Measurements from ENCODE around the gene ZBED4. TPM values are rescaled to one million over a fixed set of nuclear protein-coding genes. Genes with fewer than 3 reads are reported as not detected.
A peak's percentile ranks its signal among the peaks of the same experiment; 100 is the strongest.

Gene ZBED4, protein sequence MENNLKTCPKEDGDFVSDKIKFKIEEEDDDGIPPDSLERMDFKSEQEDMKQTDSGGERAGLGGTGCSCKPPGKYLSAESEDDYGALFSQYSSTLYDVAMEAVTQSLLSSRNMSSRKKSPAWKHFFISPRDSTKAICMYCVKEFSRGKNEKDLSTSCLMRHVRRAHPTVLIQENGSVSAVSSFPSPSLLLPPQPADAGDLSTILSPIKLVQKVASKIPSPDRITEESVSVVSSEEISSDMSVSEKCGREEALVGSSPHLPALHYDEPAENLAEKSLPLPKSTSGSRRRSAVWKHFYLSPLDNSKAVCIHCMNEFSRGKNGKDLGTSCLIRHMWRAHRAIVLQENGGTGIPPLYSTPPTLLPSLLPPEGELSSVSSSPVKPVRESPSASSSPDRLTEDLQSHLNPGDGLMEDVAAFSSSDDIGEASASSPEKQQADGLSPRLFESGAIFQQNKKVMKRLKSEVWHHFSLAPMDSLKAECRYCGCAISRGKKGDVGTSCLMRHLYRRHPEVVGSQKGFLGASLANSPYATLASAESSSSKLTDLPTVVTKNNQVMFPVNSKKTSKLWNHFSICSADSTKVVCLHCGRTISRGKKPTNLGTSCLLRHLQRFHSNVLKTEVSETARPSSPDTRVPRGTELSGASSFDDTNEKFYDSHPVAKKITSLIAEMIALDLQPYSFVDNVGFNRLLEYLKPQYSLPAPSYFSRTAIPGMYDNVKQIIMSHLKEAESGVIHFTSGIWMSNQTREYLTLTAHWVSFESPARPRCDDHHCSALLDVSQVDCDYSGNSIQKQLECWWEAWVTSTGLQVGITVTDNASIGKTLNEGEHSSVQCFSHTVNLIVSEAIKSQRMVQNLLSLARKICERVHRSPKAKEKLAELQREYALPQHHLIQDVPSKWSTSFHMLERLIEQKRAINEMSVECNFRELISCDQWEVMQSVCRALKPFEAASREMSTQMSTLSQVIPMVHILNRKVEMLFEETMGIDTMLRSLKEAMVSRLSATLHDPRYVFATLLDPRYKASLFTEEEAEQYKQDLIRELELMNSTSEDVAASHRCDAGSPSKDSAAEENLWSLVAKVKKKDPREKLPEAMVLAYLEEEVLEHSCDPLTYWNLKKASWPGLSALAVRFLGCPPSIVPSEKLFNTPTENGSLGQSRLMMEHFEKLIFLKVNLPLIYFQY
- total RNA-seq (10 to 100 TPM; 14.8 to 15.0 TPM), total RNA-seq (31.8 to 96.8 (median 51.5) reads per million in 172 experiments)
- 12.9 TPM for polyA plus RNA-seq (2013, experiment 1 of 2)
- 12.5 TPM for polyA plus RNA-seq (2013, experiment 2 of 2)

DNA sequence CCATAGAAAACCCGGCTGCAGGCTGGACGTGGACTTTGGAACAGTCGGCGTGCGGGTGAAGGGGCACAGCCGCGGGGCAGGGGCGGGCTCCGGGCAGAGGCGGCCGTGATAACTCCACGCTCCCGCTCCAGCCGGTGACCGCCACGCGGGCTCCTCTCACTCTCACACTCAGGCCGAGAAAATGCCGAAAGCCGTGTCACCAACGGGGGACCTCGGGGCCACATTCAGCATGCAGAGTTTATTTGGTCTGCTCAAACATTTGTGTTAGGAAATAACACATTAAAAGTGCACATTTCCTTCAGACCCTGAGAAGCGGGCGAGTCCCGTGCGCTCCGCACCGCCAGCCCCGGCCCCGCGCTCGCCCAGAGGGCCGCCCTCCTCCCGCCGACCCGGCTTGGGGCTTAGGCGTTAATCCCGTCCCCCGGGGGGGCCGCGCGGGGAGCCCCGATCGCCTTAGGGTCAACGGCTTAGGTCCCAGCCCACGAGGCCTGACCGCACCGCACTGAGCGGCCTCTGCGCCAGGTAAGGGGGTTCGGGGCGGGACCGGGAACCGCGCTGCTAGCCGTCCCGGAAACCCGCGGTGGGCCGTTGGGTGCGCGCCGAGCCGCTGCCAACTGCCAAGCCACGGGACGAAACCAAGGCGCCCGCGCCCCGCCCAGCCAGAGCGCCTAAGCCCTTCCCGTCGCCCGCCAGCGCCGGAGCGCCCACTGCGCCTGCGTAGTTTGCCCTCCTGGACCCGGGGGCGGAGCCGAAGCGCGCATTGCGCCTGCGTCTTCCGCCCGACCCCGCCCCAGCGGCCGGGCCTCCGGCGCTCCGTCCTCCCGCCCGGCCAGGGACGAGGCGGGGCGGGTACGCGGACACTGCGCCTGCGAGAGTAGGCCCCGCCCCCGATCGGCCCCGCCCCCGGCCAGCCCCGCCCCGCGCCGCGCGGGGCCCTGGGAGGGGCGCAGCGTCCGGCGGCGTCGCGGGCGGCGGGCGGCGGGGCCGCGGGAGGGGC lies at the start of gene ZBED4:
ZBED4 (plus strand) TSS at position 947 of the 997 bp plus-strand sequence. CDS start 29,819 bp downstream, outside the sequence.
- Histone ChIP-seq H3K36me3 (ENCODE audit: insufficient read depth, low read length) (peaks cover 4% of the 10 kb centered on the region), H3K27me3 (ENCODE audit: control insufficient read depth in 1 of 2, insufficient read depth in 2 of 2, low read length in 2 of 2) (no peaks in the 10 kb centered on the region), H3K4me1 (ENCODE audit: insufficient read depth, low read length) (peaks cover 66% of the 10 kb centered on the region), H3K9me3 (ENCODE audit: control insufficient read depth in 1 of 2, insufficient read depth in 1 of 2, low read length in 2 of 2) (no peaks in the 10 kb centered on the region), H3K27ac (ENCODE audit: low read depth in 1 of 2, low read length in 2 of 2) (peak within 1 kb of the TSS; percentile 55 to 88), H3K4me3 (ENCODE audit: low read length) (peak within 1 kb of the TSS; percentile 75)
- H3K27ac Mint-ChIP-seq: peak within 1 kb of the TSS; percentile 96
- H3K27me3 Mint-ChIP-seq: peaks cover 3% of the 10 kb centered on the region
- TF ChIP-seq, protein P1, sequence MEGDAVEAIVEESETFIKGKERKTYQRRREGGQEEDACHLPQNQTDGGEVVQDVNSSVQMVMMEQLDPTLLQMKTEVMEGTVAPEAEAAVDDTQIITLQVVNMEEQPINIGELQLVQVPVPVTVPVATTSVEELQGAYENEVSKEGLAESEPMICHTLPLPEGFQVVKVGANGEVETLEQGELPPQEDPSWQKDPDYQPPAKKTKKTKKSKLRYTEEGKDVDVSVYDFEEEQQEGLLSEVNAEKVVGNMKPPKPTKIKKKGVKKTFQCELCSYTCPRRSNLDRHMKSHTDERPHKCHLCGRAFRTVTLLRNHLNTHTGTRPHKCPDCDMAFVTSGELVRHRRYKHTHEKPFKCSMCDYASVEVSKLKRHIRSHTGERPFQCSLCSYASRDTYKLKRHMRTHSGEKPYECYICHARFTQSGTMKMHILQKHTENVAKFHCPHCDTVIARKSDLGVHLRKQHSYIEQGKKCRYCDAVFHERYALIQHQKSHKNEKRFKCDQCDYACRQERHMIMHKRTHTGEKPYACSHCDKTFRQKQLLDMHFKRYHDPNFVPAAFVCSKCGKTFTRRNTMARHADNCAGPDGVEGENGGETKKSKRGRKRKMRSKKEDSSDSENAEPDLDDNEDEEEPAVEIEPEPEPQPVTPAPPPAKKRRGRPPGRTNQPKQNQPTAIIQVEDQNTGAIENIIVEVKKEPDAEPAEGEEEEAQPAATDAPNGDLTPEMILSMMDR (IDR thresholded peaks at IDR 0.05): no peak
- no peaks in the 10 kb centered on the region for H3K9me3 Mint-ChIP-seq
- H3K4me1 Mint-ChIP-seq (ENCODE audit: low read depth): peaks cover 43% of the 10 kb centered on the region
- intact Hi-C loops (cut with DNase I, micrococcal nuclease): loop anchor here (1.0 to 10.0 kb wide), 5 partner anchors 14 to 107 kb away; partner anchors contain the start of genes ALG12 (in 2 of the 2), CRELD2 (in 2 of the 2) and PIM3 (in 1 of the 2)
- ChIA-PET CTCF (no interaction called here), POLR2A (interaction anchor here (1.0 to 1.6 kb wide), 4 partner anchors 14 to 49 kb away, joined by 3 to 9 read pairs (median 6); no protein-coding TSS in a partner anchor)
- peak; percentile 93 to 99 (median 98) for DNase-seq
- H3K36me3 Mint-ChIP-seq (ENCODE audit: low read depth): peaks cover 10% of the 10 kb centered on the region
- peak; percentile 81 for ATAC-seq (ENCODE audit: poor library complexity)
- H3K4me3 Mint-ChIP-seq: peak within 1 kb of the TSS; percentile 97

- H3K36me3 Mint-ChIP-seq (ENCODE audit: low read depth): peaks cover 57% of the 10 kb centered on the region
- intact Hi-C loops (cut with DNase I, micrococcal nuclease): loop anchor here in 1 of 2 experiments (10.0 kb wide), 1 partner anchor 48 kb away; the partner anchor contains the start of gene ZBED4
- no peaks in the 10 kb centered on the region for H3K27me3 ChIP-seq (ENCODE audit: control insufficient read depth in 1 of 2, insufficient read depth in 2 of 2, low read length in 2 of 2)
- ATAC-seq (ENCODE audit: poor library complexity) (no peak), DNase-seq (no peak)
- H3K27ac Mint-ChIP-seq: peak overlapping the region; percentile 87
- H3K9me3 Mint-ChIP-seq: no peaks in the 10 kb centered on the region
- H3K27me3 Mint-ChIP-seq: no peaks in the 10 kb centered on the region
- H3K4me1 Mint-ChIP-seq (ENCODE audit: low read depth): peaks cover 68% of the 10 kb centered on the region
- no peak overlapping the region for H3K4me3 ChIP-seq (ENCODE audit: low read length)
- no peak overlapping the region for H3K27ac ChIP-seq (ENCODE audit: low read depth in 1 of 2, low read length in 2 of 2)
- ChIA-PET POLR2A (interaction anchor here (0.7 to 2.4 kb wide), 4 partner anchors 17 to 118 kb away, joined by 3 to 9 read pairs (median 4); no protein-coding TSS in a partner anchor), CTCF (no interaction called here)
- H3K9me3 ChIP-seq (ENCODE audit: control insufficient read depth in 1 of 2, insufficient read depth in 1 of 2, low read length in 2 of 2): no peaks in the 10 kb centered on the region
- peaks cover 75% of the 10 kb centered on the region for H3K4me1 ChIP-seq (ENCODE audit: insufficient read depth, low read length)
- peaks cover 26% of the 10 kb centered on the region for H3K36me3 ChIP-seq (ENCODE audit: insufficient read depth, low read length)
- H3K4me3 Mint-ChIP-seq: peak overlapping the region; percentile 55
- TF ChIP-seq, protein P1 (IDR thresholded peaks at IDR 0.05): no peak
These were observed 46.5 kb upstream of the ZBED4 start for GRCh38 chr22:49807129-49807528.
